Adrenal gland (tissue), 12 donors: ENCODE measurements around the gene KCNB1. TPM values are rescaled to one million over a fixed set of nuclear protein-coding genes. Genes with fewer than 3 reads are reported as not detected.

Experiments
- DNase-seq, 7 donors: peaks; one replicate each; pipeline ENCODE4 v3.0.0-alpha.2; 2019 to 2020
- H3K27ac ChIP-seq, 5 donors: fragments of 200-600 bp; sonication (generic) in 4 of 5; 1 replicate in 3 of 5; 2 replicates in 2 of 5; pipeline versions ENCODE4 v1.5.1 to v1.8.0; 2016 to 2020; ENCODE audit warnings: mild to moderate bottlenecking in 1 of 5
- H3K27me3 ChIP-seq: fragments of 200-600 bp; 2 replicates; pipeline ENCODE4 v1.8.0; 2021
- H3K36me3 ChIP-seq, 2 donors: fragments of 200-600 bp; replicated peaks in 1 of 2; 1 replicate in 1 of 2; 2 replicates in 1 of 2; pipeline versions ENCODE4 v1.5.1 to v1.8.0; 2018 to 2022
- H3K4me1 ChIP-seq, 2 donors: fragments of 200-600 bp; replicated peaks in 1 of 2; 1 replicate in 1 of 2; 2 replicates in 1 of 2; pipeline versions ENCODE4 v1.5.1 to v1.8.0; 2018 to 2021
- H3K4me3 ChIP-seq, 4 donors: fragments of 200-600 bp; sonication (generic) in 3 of 4; one replicate each; pipeline ENCODE4 v1.5.1; 2016 to 2018
- H3K9me3 ChIP-seq, 3 donors: fragments of 200-600 bp; sonication (generic) in 1 of 3; replicated peaks in 1 of 3; 1 replicate in 2 of 3; 2 replicates in 1 of 3; pipeline versions ENCODE4 v1.5.1 to v1.8.0; 2016 to 2021
- CTCF ChIP-seq, 6 experiments: fragments of 450-650 bp in 4 of 6; fragments of 200-600 bp in 2 of 6; sonication (generic) in 1 of 6; IDR thresholded peaks; 1 replicate in 5 of 6; 2 replicates in 1 of 6; pipeline versions ENCODE4 v1.5.1 to v1.8.0; 2016 to 2021; ENCODE audit warnings: antibody characterized with exemption in 6 of 6, mild to moderate bottlenecking in 2 of 6, moderate library complexity in 1 of 6
- POLR2A ChIP-seq, 2 donors: fragments of 450-650 bp; IDR thresholded peaks; one replicate each; pipeline ENCODE4 v1.6.1; 2017; ENCODE audit warnings: antibody characterized with exemption in 2 of 2, mild to moderate bottlenecking in 2 of 2, moderate library complexity in 1 of 2
- whole genome bisulfite sequencing, 4 donors: extraction: QIAGEN DNeasy Blood & Tissue Kit in 2 of 4; methylation state at CpG; one replicate each; pipeline versions ENCODE4 v1.1.5 to v1.1.7; 2013 to 2017; 5-methylcytosine and 5-hydroxymethylcytosine counted together
- intact Hi-C, 2 donors: fragments of 100-400 bp; cut with DNase I; formaldehyde crosslinking; loops; one replicate each; pipeline versions ENCODE4 v1.14.1 to v1.15.0; 2022 to 2023
- polyA plus RNA-seq, 3 donors: library from polyadenylated mRNA; stranded (reverse); fragments of 200-250 nt in 2 of 3; fragments of 350-450 nt in 1 of 3; fragmentation: Illumina TruSeq in 1 of 3; extraction: RNeasy Lipid Tissue Mini Kit (QIAGEN cat#74804) in 1 of 3; gene quantifications; one replicate each; pipeline ENCODE4 v1.2.3, GENCODE V29; 2013 to 2014
- total RNA-seq, 9 donors: library from RNA; depleted of rRNA in 4 of 9; stranded (reverse); fragments of >200 nt in 4 of 9; fragments of 120-200 nt in 1 of 9; fragmentation: NEBNext Ultra II Directional in 1 of 9; extraction: Animal tissue kit (Norgen Biotek cat#: 25700) in 1 of 9; gene quantifications; one replicate each; pipeline versions ENCODE4 v1.1.0 to v1.2.4, GENCODE V29; 2013 to 2023
- donor health status: healthy with polysubstance abuse.
- donor health status: Bipolar disorder and iron deficiency.
- donor health status: DM: yes; HTN: yes; CAD: no.
- donor health status: DM: no; HTN: no; CAD: no.
- donor health status: DM: no; HTN: no; CAD: no.
- donor health status: DM: yes; HTN: yes; CAD: no.

The KCNB1 gene
- total and polyA plus RNA-seq, 12 donors: 0.11 to 8.2 (median 1.3) TPM

- Histone ChIP-seq H3K4me1 (no peaks in the 10 kb centered on the region), H3K36me3 (no peaks in the 10 kb centered on the region), H3K27ac (no peak overlapping the region), H3K4me3 (no peak overlapping the region), H3K27me3 (no peaks in the 10 kb centered on the region), H3K9me3 (no peaks in the 10 kb centered on the region)
- no peak for DNase-seq
- intact Hi-C loops: loop anchor here in 1 of 2 donors (10.0 kb wide), 1 partner anchor 81 kb away; no protein-coding TSS in a partner anchor
- 42 to 56% (median 43%) methylated on average over 10 of the region's 10 CpGs for WGBS, 4 donors
- no peak for TF ChIP-seq POLR2A (IDR thresholded peaks at IDR 0.05)
- no peak for TF ChIP-seq CTCF (IDR thresholded peaks at IDR 0.05)
Observed at GRCh38 chr20:49326026-49326425, 156.4 kb downstream of the KCNB1 start.

- DNase-seq: no peak
- H3K27me3 ChIP-seq: peaks cover 5% of the 10 kb centered on the region
Observed at GRCh38 chr20:49324306-49324705, 158.2 kb downstream of the KCNB1 start.

GRCh38 chr20:49323622-49324238, 158.7 kb downstream of the KCNB1 start:
- H3K36me3 ChIP-seq: no peaks in the 10 kb centered on the region
- WGBS, 4 donors: 40 to 59% (median 51%) methylated on average over 5 to 9 of the region's 9 CpGs
- no peak overlapping the region for H3K27ac ChIP-seq
- peak in 4 of 7 donors; percentile 28 to 60 (median 37) for DNase-seq
- TF ChIP-seq CTCF (IDR thresholded peaks at IDR 0.05): peak in 3 of 6 experiments; percentile 12 to 29 (median 29)
- no peak for TF ChIP-seq POLR2A (IDR thresholded peaks at IDR 0.05)
- intact Hi-C loops: loop anchor here in 1 of 2 donors (10.0 kb wide), 1 partner anchor 79 kb away; no protein-coding TSS in a partner anchor
- no peak overlapping the region for H3K4me3 ChIP-seq
- peaks cover 0 to 5% of the 10 kb centered on the region in 2 donors for H3K4me1 ChIP-seq
- H3K27me3 ChIP-seq: peaks cover 11% of the 10 kb centered on the region
- no peaks in the 10 kb centered on the region for H3K9me3 ChIP-seq

More at GRCh38 chr20:49324306-49324705, 158.2 kb downstream of the KCNB1 start:
- Histone ChIP-seq H3K4me1 (peaks cover 0 to under 1% of the 10 kb centered on the region in 2 donors), H3K36me3 (no peaks in the 10 kb centered on the region), H3K27ac (no peak overlapping the region), H3K4me3 (no peak overlapping the region), H3K9me3 (no peaks in the 10 kb centered on the region)
- intact Hi-C loops: loop anchor here in 1 of 2 donors (10.0 kb wide), 1 partner anchor 80 kb away; no protein-coding TSS in a partner anchor
- TF ChIP-seq POLR2A (IDR thresholded peaks at IDR 0.05) (no peak), CTCF (IDR thresholded peaks at IDR 0.05) (no peak)
- 74 to 83% (median 79%) methylated on average over 5 of the region's 5 CpGs for WGBS, 4 donors

- WGBS, 4 donors: 0 to 7% (median 0%) methylated on average over 1 of the region's 1 CpG
- H3K36me3 ChIP-seq: no peaks in the 10 kb centered on the region
- H3K27me3 ChIP-seq: peaks cover 25% of the 10 kb centered on the region
- TF ChIP-seq CTCF (IDR thresholded peaks at IDR 0.05) (peak in 4 of 6 experiments; percentile 21 to 46 (median 26)), POLR2A (IDR thresholded peaks at IDR 0.05) (no peak)
- no peak overlapping the region for H3K27ac ChIP-seq
- no peaks in the 10 kb centered on the region for H3K9me3 ChIP-seq
- intact Hi-C loops: loop anchor here in 1 of 2 donors (10.0 kb wide), 1 partner anchor 76 kb away; no protein-coding TSS in a partner anchor
- no peak overlapping the region for H3K4me3 ChIP-seq
- H3K4me1 ChIP-seq: peaks cover 0 to 12% of the 10 kb centered on the region in 2 donors
- peak in 1 of 7 donors; percentile 24 for DNase-seq
Observed at GRCh38 chr20:49320460-49320859, 162.0 kb downstream of the KCNB1 start.
